Ishikawa (cell line): ENCODE data around the gene SCTR.

Experiments
- CEBPB ChIP-seq: IDR thresholded peaks from 2 replicates; pipeline ENCODE4 v1.6.1; 2012
- CREB1 ChIP-seq: IDR thresholded peaks from 2 replicates; pipeline ENCODE4 v1.6.1; 2012; ENCODE audit warnings: low read depth
- EGR1 ChIP-seq: IDR thresholded peaks from 2 replicates; pipeline ENCODE4 v1.6.1; 2012
- EP300 ChIP-seq: IDR thresholded peaks from 2 replicates; pipeline ENCODE4 v1.6.1; 2012; ENCODE audit warnings: borderline replicate concordance
- FOXM1 ChIP-seq: IDR thresholded peaks from 2 replicates; pipeline ENCODE4 v1.6.1; 2012; ENCODE audit warnings: low read depth, borderline replicate concordance
- NFIC ChIP-seq: IDR thresholded peaks from 2 replicates; pipeline ENCODE4 v1.6.1; 2012
- RAD21 ChIP-seq: IDR thresholded peaks from 2 replicates; pipeline ENCODE4 v1.6.1; 2012; ENCODE audit warnings: low read depth
- TAF1 ChIP-seq: IDR thresholded peaks from 2 replicates; pipeline ENCODE4 v1.6.1; 2012; ENCODE audit warnings: low read depth, mild to moderate bottlenecking
- TCF12 ChIP-seq: IDR thresholded peaks from 2 replicates; pipeline ENCODE4 v1.6.1; 2012; ENCODE audit warnings: low read depth
- TEAD4 ChIP-seq: IDR thresholded peaks from 2 replicates; pipeline ENCODE4 v1.6.1; 2012
- YY1 ChIP-seq: IDR thresholded peaks from 2 replicates; pipeline ENCODE4 v1.6.1; 2012; ENCODE audit warnings: low read depth
- ZBTB7A ChIP-seq: IDR thresholded peaks from 2 replicates; pipeline ENCODE4 v1.6.1; 2012; ENCODE audit warnings: low read depth
- TF ChIP-seq, protein P1 (sequence below): IDR thresholded peaks from 2 replicates; pipeline ENCODE4 v1.6.1; 2012
- TF ChIP-seq, protein P2 (sequence below): IDR thresholded peaks from 2 replicates; pipeline ENCODE4 v1.6.1; 2012; ENCODE audit warnings: low read depth, mild to moderate bottlenecking
- TF ChIP-seq, protein P3 (sequence below): IDR thresholded peaks from 2 replicates; pipeline ENCODE4 v1.6.1; 2012

SCTR gene

DNA sequence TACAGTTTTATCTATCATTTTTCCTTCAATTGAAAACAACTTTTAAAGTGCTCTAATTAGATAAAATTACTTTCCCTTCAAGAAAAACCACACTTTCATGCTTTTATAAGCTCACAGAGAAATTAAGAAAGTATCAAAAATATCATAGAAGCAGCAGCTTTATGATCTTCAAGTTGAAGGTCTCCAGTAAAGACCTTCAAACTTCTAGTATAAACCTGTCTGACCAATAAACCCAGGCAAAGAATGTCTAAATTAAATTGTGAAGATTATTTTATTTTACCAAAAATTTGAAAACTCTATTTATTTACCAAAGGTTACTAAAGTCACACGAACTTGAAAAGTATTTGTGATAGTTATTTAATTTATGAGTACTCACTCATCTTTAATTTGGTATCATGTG lies 9.3 kb upstream of the SCTR start:
- TF ChIP-seq CEBPB = no peak
- no peak for TF ChIP-seq TEAD4
- no peak for TF ChIP-seq NFIC

DNA sequence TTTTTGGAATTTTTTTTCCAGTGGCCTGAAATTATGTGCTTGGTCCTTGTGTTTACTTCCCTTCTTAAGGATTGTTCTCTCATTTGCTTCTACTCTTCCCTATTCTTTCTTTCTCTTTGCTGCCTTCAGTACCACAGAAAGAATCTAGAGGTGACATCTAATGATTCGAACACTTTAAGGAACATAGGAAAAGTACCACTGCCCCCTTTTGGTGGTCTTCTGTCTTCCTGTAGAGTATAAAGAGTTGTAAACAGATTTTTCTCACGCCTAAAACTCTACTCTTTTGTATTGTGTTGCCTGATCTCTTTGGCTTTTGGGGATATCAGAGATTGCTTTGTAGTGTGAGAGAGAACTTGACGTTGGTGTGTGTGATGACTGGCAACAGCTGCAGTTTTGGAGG lies 7.0 kb upstream of the SCTR start:
- TF ChIP-seq TCF12 (no peak), TAF1 (no peak), ZBTB7A (no peak), FOXM1 (no peak), EP300 (no peak), CEBPB (no peak), EGR1 (no peak), YY1 (no peak), RAD21 (no peak), NFIC (no peak), TEAD4 (no peak)
- TF ChIP-seq, protein P1, sequence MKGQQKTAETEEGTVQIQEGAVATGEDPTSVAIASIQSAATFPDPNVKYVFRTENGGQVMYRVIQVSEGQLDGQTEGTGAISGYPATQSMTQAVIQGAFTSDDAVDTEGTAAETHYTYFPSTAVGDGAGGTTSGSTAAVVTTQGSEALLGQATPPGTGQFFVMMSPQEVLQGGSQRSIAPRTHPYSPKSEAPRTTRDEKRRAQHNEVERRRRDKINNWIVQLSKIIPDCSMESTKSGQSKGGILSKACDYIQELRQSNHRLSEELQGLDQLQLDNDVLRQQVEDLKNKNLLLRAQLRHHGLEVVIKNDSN = no peak
- TF ChIP-seq, protein P2, sequence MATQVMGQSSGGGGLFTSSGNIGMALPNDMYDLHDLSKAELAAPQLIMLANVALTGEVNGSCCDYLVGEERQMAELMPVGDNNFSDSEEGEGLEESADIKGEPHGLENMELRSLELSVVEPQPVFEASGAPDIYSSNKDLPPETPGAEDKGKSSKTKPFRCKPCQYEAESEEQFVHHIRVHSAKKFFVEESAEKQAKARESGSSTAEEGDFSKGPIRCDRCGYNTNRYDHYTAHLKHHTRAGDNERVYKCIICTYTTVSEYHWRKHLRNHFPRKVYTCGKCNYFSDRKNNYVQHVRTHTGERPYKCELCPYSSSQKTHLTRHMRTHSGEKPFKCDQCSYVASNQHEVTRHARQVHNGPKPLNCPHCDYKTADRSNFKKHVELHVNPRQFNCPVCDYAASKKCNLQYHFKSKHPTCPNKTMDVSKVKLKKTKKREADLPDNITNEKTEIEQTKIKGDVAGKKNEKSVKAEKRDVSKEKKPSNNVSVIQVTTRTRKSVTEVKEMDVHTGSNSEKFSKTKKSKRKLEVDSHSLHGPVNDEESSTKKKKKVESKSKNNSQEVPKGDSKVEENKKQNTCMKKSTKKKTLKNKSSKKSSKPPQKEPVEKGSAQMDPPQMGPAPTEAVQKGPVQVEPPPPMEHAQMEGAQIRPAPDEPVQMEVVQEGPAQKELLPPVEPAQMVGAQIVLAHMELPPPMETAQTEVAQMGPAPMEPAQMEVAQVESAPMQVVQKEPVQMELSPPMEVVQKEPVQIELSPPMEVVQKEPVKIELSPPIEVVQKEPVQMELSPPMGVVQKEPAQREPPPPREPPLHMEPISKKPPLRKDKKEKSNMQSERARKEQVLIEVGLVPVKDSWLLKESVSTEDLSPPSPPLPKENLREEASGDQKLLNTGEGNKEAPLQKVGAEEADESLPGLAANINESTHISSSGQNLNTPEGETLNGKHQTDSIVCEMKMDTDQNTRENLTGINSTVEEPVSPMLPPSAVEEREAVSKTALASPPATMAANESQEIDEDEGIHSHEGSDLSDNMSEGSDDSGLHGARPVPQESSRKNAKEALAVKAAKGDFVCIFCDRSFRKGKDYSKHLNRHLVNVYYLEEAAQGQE = no peak
- TF ChIP-seq, protein P3, sequence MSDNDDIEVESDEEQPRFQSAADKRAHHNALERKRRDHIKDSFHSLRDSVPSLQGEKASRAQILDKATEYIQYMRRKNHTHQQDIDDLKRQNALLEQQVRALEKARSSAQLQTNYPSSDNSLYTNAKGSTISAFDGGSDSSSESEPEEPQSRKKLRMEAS = no peak

DNA sequence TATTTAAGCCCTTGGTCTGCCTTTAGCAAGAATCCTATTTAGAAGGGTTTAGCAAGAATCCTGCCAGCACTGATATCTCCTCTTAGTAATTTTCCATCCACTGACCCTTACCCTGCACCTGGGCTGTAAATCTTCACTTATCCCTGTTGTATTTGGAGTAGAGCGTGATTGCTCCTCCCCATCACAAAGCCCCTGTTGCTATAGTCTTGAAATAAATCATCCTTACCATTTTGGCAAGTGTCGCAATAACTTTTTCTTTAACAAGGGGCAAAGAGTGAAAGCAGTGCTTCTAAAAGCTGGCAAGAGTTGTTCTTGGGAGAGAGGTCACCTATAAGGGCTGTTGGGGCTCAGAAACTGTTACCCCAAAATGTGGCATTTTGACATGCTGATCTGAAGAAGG lies 3.7 kb upstream of the SCTR start:
- TF ChIP-seq RAD21 (no peak), EP300 (no peak), TEAD4 (no peak), ZBTB7A (no peak), NFIC (no peak), TAF1 (no peak), EGR1 (no peak), CEBPB (no peak)
- TF ChIP-seq, protein P1 = no peak
- TF ChIP-seq, protein P2 = no peak
- TF ChIP-seq, protein P3 = no peak

DNA sequence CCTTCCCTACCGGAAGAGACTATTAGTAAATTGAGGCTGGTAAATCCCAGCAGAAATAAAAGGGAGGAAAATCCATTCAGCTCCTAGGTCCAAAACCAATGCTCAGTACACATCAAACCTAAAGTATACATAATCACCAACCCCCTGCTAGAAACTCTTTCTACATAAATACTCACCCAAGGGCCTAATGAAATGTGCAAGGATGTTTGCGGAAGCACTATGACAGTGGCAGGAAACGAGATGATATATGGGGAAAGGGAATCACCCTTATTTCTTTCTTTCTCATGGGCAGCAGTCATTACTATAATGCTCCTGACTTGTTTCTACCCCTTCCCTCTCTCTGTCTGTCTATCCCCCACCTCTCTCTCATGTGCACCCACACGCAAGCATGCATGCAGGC lies 1.3 kb upstream of the SCTR start:
- TF ChIP-seq NFIC (no peak), RAD21 (no peak), TEAD4 (no peak), YY1 (no peak), TAF1 (no peak), TCF12 (no peak), EP300 (no peak), CEBPB (no peak), ZBTB7A (no peak), FOXM1 (no peak), EGR1 (no peak), CREB1 (no peak)
- TF ChIP-seq, protein P2 = no peak
- TF ChIP-seq, protein P3 = no peak
- TF ChIP-seq, protein P1 = no peak
